ENCODE results near the gene GPC3.
"Not testable (repeated sequence)": the region's sequence is repeated elsewhere in the genome, so short reads cannot be mapped to it uniquely, and the experiment has no call there.

Gene GPC3

GRCh38 chrX:133836561-133836960 is 148.8 kb downstream of the GPC3 start:
- DNase-seq: no peak

- DNase-seq: no peak
Observed at GRCh38 chrX:133834771-133835170, 150.6 kb downstream of the GPC3 start.

GRCh38 chrX:133819546-133819945 is 165.8 kb downstream of the GPC3 start:
- DNase-seq: no peak

GRCh38 chrX:133818019-133818418 is 167.4 kb downstream of the GPC3 start:
- DNase-seq: no peak

- no peak for DNase-seq
Observed at GRCh38 chrX:133815496-133815895, 169.9 kb downstream of the GPC3 start.

GRCh38 chrX:133813971-133814370 is 171.4 kb downstream of the GPC3 start:
- no peak for DNase-seq

- no peak for DNase-seq
Observed at GRCh38 chrX:133812402-133812801, 173.0 kb downstream of the GPC3 start.

- no peak for DNase-seq
Observed at GRCh38 chrX:133810925-133811324, 174.5 kb downstream of the GPC3 start.

- DNase-seq: no peak
Observed at GRCh38 chrX:133804072-133804471, 181.3 kb downstream of the GPC3 start.

- DNase-seq: no peak
Observed at GRCh38 chrX:133796282-133796681, 189.1 kb downstream of the GPC3 start.

GRCh38 chrX:133794126-133794525 is 191.3 kb downstream of the GPC3 start:
- DNase-seq: no peak

- no peak for DNase-seq
Observed at GRCh38 chrX:133793626-133794025, 191.8 kb downstream of the GPC3 start.

- peak; percentile 77 for DNase-seq
Observed at GRCh38 chrX:133792198-133792953, 193.0 kb downstream of the GPC3 start.

GRCh38 chrX:133789829-133790228 is 195.6 kb downstream of the GPC3 start:
- DNase-seq: no peak

- DNase-seq: peak; percentile 17
Observed at GRCh38 chrX:133786382-133786781, 199.0 kb downstream of the GPC3 start.

GRCh38 chrX:133783274-133783673 is 202.1 kb downstream of the GPC3 start:
- DNase-seq: no peak

- DNase-seq: no peak
Observed at GRCh38 chrX:133781174-133781573, 204.2 kb downstream of the GPC3 start.

- no peak for DNase-seq
Observed at GRCh38 chrX:133776072-133776471, 209.3 kb downstream of the GPC3 start.

- DNase-seq: no peak
Observed at GRCh38 chrX:133774807-133775206, 210.6 kb downstream of the GPC3 start.

- no peak for DNase-seq
Observed at GRCh38 chrX:133771086-133771646, 214.2 kb downstream of the GPC3 start.

- not testable (repeated sequence) for DNase-seq
Observed at GRCh38 chrX:133762976-133763548, 222.3 kb downstream of the GPC3 start.

GRCh38 chrX:133754657-133755056 is 230.7 kb downstream of the GPC3 start:
- no peak for DNase-seq

- DNase-seq: peak; percentile 45
Observed at GRCh38 chrX:133749951-133750350, 235.4 kb downstream of the GPC3 start.

- no peak for DNase-seq
Observed at GRCh38 chrX:133749370-133749769, 236.0 kb downstream of the GPC3 start.
